Stomach (tissue), 9 donors: ENCODE results near the gene FAM13C. TPM values are rescaled to one million over a fixed set of nuclear protein-coding genes. Genes with fewer than 3 reads are reported as not detected.

Experiments used
- DNase-seq, 2 donors: peaks; one replicate each; pipeline versions ENCODE4 v3.0.0 to v3.0.0-alpha.2; 2013 to 2019
- H3K27ac ChIP-seq, 5 donors: fragments of 200-600 bp in 4 of 5; sonication (generic) in 4 of 5; one replicate each; pipeline ENCODE4 v1.5.1; 2013 to 2019; ENCODE audit warnings: mild to moderate bottlenecking in 1 of 5, moderate library complexity in 1 of 5
- H3K27me3 ChIP-seq, 3 donors: fragments of 200-600 bp; sonication (generic); one replicate each; pipeline ENCODE4 v1.5.1; 2017 to 2019; ENCODE audit warnings: mixed run types in 1 of 3
- H3K36me3 ChIP-seq, 4 donors: fragments of 200-600 bp; sonication (generic); 1 replicate in 3 of 4; 2 replicates in 1 of 4; pipeline ENCODE4 v1.5.1; 2016 to 2019
- H3K4me1 ChIP-seq, 4 donors: fragments of 200-600 bp; sonication (generic); one replicate each; pipeline ENCODE4 v1.5.1; 2016 to 2019
- H3K4me3 ChIP-seq, 4 donors: fragments of 200-600 bp; sonication (generic) in 3 of 4; one replicate each; pipeline ENCODE4 v1.5.1; 2016 to 2019; ENCODE audit warnings: mild to moderate bottlenecking in 1 of 4
- H3K9me3 ChIP-seq, 4 donors: fragments of 200-600 bp; sonication (generic); one replicate each; pipeline ENCODE4 v1.5.1; 2016 to 2019
- CTCF ChIP-seq, 7 experiments: fragments of 450-650 bp in 4 of 7; fragments of 200-600 bp in 3 of 7; sonication (generic) in 3 of 7; IDR thresholded peaks; one replicate each; pipeline ENCODE4 v1.5.1; 2016 to 2019; ENCODE audit warnings: antibody characterized with exemption in 7 of 7, control low read depth in 2 of 7, mild to moderate bottlenecking in 1 of 7
- EP300 ChIP-seq: sonication (generic); formaldehyde crosslinking; IDR thresholded peaks from one replicate; pipeline ENCODE4 v1.6.1; 2017; ENCODE audit warnings: antibody characterized with exemption
- POLR2A ChIP-seq, 4 donors: fragments of 450-650 bp; IDR thresholded peaks; one replicate each; pipeline ENCODE4 v1.6.1; 2016; ENCODE audit warnings: antibody characterized with exemption in 4 of 4, control low read depth in 2 of 4, mild to moderate bottlenecking in 1 of 4, moderate library complexity in 1 of 4
- POLR2AphosphoS5 ChIP-seq, 3 donors: sonication (generic); formaldehyde crosslinking; IDR thresholded peaks; one replicate each; pipeline ENCODE4 v1.6.1; 2016; ENCODE audit warnings: antibody characterized with exemption in 3 of 3
- WGBS, 5 donors: extraction: QIAGEN DNeasy Blood & Tissue Kit in 3 of 5; methylation state at CpG; one replicate each; pipeline versions ENCODE4 v1.1.5 to v1.1.7; 2013 to 2018; 5-methylcytosine and 5-hydroxymethylcytosine counted together
- intact Hi-C: fragments of 100-400 bp; cut with DNase I; formaldehyde crosslinking; loops from one replicate; pipeline ENCODE4 v1.15.1; 2023; ENCODE audit warnings: low total_unique reads
- polyA plus RNA-seq, 3 donors: library from polyadenylated mRNA; stranded (reverse); fragments of 200-250 nt; gene quantifications; one replicate each; pipeline ENCODE4 v1.2.3, GENCODE V29; 2013
- total RNA-seq, 5 donors: library from RNA; depleted of rRNA; stranded (reverse); fragments of >200 nt; gene quantifications; one replicate each; pipeline versions ENCODE4 v1.1.0 to v1.2.3, GENCODE V29; 2014 to 2016
- donor health status: healthy with polysubstance abuse.
- donor health status: Bipolar disorder and iron deficiency.
- donor health status: healthy.

The FAM13C gene
- total and polyA plus RNA-seq, 8 donors, result 0.89 to 47.3 (median 9.2) TPM

GRCh38 chr10:59372543-59372942 lies 10.2 kb upstream of the FAM13C start:
- intact Hi-C loops, result no loop called here
- H3K4me1 ChIP-seq, result no peaks in the 10 kb centered on the region
- no peaks in the 10 kb centered on the region for H3K36me3 ChIP-seq
- H3K27ac ChIP-seq, result no peak overlapping the region
- H3K9me3 ChIP-seq, result no peaks in the 10 kb centered on the region
- H3K27me3 ChIP-seq, result no peaks in the 10 kb centered on the region
- H3K4me3 ChIP-seq, result no peak overlapping the region
- TF ChIP-seq POLR2A (IDR thresholded peaks at IDR 0.05), result no peak
- no peak for TF ChIP-seq POLR2AphosphoS5 (IDR thresholded peaks at IDR 0.05)
- no peak for TF ChIP-seq CTCF (IDR thresholded peaks at IDR 0.05)
- no peak for TF ChIP-seq EP300
- 48 to 85% (median 70%) methylated on average over 1 of the region's 1 CpG for WGBS, 5 donors
- DNase-seq, result no peak

- H3K4me1 ChIP-seq, result peaks cover 0 to 20% (median 15%) of the 10 kb centered on the region in 4 donors
- H3K36me3 ChIP-seq, result no peaks in the 10 kb centered on the region
- peak in 1 of 2 donors; percentile 71 for DNase-seq
- intact Hi-C loops, result no loop called here
- no peaks in the 10 kb centered on the region for H3K9me3 ChIP-seq
- 69 to 91% (median 83%) methylated on average over 3 of the region's 3 CpGs for WGBS, 5 donors
- no peak overlapping the region for H3K4me3 ChIP-seq
- TF ChIP-seq EP300 (no peak), POLR2AphosphoS5 (IDR thresholded peaks at IDR 0.05) (no peak), CTCF (IDR thresholded peaks at IDR 0.05) (no peak), POLR2A (IDR thresholded peaks at IDR 0.05) (no peak)
- H3K27me3 ChIP-seq, result peaks cover 0 to 6% (median 0%) of the 10 kb centered on the region in 3 donors
- H3K27ac ChIP-seq, result peak overlapping the region in 1 of 5 donors; percentile 9
Observed at GRCh38 chr10:59366290-59366689, 3.9 kb upstream of the FAM13C start.

GRCh38 chr10:59363446-59363958 lies 1.2 kb upstream of the FAM13C start:
- 64 to 76% (median 69%) methylated on average over 3 of the region's 3 CpGs for WGBS, 5 donors
- no peak for DNase-seq
- Histone ChIP-seq H3K4me3 (peak overlapping the region in 3 of 4 donors; percentile 53 to 62 (median 60)), H3K36me3 (no peaks in the 10 kb centered on the region), H3K9me3 (no peaks in the 10 kb centered on the region), H3K27me3 (peaks cover 0 to 6% (median 0%) of the 10 kb centered on the region in 3 donors), H3K27ac (peak overlapping the region in 3 of 5 donors; percentile 76 to 84 (median 80)), H3K4me1 (peaks cover 0 to 33% (median 22%) of the 10 kb centered on the region in 4 donors)
- no peak for TF ChIP-seq EP300
- TF ChIP-seq POLR2AphosphoS5 (IDR thresholded peaks at IDR 0.05), result no peak
- TF ChIP-seq CTCF (IDR thresholded peaks at IDR 0.05), result no peak
- no peak for TF ChIP-seq POLR2A (IDR thresholded peaks at IDR 0.05)
- intact Hi-C loops, result no loop called here

GRCh38 chr10:59362959-59363381 lies 621 bp upstream of the FAM13C start:
- WGBS, 5 donors, result 2 to 4% (median 3%) methylated on average over 10 to 11 of the region's 11 CpGs
- peaks cover 0 to 33% (median 22%) of the 10 kb centered on the region in 4 donors for H3K4me1 ChIP-seq
- H3K27me3 ChIP-seq, result peaks cover 0 to 6% (median 0%) of the 10 kb centered on the region in 3 donors
- H3K4me3 ChIP-seq, result peak overlapping the region; percentile 53 to 62 (median 60)
- no peaks in the 10 kb centered on the region for H3K9me3 ChIP-seq
- H3K27ac ChIP-seq, result peak overlapping the region in 4 of 5 donors; percentile 71 to 84 (median 78)
- intact Hi-C loops, result no loop called here
- no peaks in the 10 kb centered on the region for H3K36me3 ChIP-seq
- peak; percentile 50 to 80 for DNase-seq
- TF ChIP-seq POLR2AphosphoS5 (IDR thresholded peaks at IDR 0.05) (no peak), CTCF (IDR thresholded peaks at IDR 0.05) (no peak), POLR2A (IDR thresholded peaks at IDR 0.05) (no peak), EP300 (no peak)
